ENCODE data around the gene IMPA2.

Gene IMPA2

DNA sequence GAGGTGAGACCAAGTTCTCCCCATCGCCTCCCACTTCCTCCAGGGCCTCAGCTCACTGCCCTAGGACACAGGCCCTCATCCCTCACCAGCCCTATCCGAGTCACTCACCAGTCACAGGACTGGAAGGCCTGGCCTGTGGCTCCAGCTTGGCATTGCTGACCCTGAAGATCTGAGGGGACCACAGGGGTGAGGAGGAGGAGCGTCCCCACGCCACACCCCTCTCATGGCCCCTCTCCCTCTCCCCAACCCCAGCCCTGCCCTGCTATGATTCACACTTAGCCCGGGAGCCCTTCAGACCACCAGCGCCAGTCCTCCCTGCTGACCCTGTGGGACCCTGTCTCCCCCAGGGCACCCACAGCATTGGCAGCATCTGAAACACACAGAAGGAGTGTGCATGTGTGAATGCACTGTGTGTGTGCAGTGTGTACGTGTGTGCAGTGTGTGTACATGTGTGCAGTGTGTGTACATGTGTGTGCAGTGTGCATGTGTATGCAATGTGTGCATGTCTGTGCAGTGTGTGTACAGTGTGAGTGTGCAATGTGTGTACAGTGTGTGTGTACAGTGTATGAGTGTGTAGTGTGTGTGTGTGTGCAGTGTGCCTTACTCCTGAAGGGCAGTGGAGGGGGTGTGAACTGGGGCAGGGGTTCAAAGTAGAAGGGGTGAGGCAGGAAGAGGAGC, 82.9 kb downstream of the IMPA2 start:
- Histone ChIP-seq H4K12ac (ENCODE audit: low read depth, low read length) (no peak overlapping the region), H2AK5ac (ENCODE audit: low read length) (no peak overlapping the region), H3K79me1 (ENCODE audit: low read length) (no peaks in the 10 kb centered on the region), H2BK120ac (ENCODE audit: insufficient read depth, low read length, poor library complexity) (no peak overlapping the region), H3K27ac (ENCODE audit: low read depth, low read length) (no peak overlapping the region), H3K27me3 (ENCODE audit: insufficient read depth, low read length) (no peaks in the 10 kb centered on the region), H2AFZ (ENCODE audit: insufficient read depth, low read length, poor library complexity) (no peak overlapping the region), H3K4me1 (ENCODE audit: control insufficient read depth in 1 of 2, insufficient read depth in 2 of 2, low read length in 2 of 2) (no peaks in the 10 kb centered on the region), H2BK5ac (ENCODE audit: low read depth, low read length, poor library complexity) (no peak overlapping the region), H3K36me3 (ENCODE audit: control insufficient read depth in 1 of 2, insufficient read depth in 2 of 2, low read length in 2 of 2) (no peaks in the 10 kb centered on the region), H3K9me3 (ENCODE audit: insufficient read depth, low read depth, low read length) (peaks cover 3% of the 10 kb centered on the region), H3K79me2 (ENCODE audit: control insufficient read depth, insufficient read depth, low read length, poor library complexity) (no peaks in the 10 kb centered on the region), H3K4me2 (ENCODE audit: low read length) (no peak overlapping the region), H2BK12ac (ENCODE audit: low read length) (no peak overlapping the region), H3K14ac (ENCODE audit: low read length) (no peak overlapping the region), H4K8ac (ENCODE audit: low read depth, low read length) (no peak overlapping the region), H3K23ac (ENCODE audit: low read length) (peak overlapping the region; percentile 91), H3K9ac (ENCODE audit: low read length) (no peak overlapping the region), H3K4ac (ENCODE audit: low read depth, low read length) (no peak overlapping the region), H3K18ac (ENCODE audit: low read length) (no peak overlapping the region), H3K4me3 (ENCODE audit: low read depth, low read length) (peak overlapping the region; percentile 11), H4K91ac (ENCODE audit: low read depth, low read length) (no peak overlapping the region)
- WGBS (ENCODE audit: extremely low coverage, insufficient coverage, insufficient read length): no CpG with 5 or more reads among the region's 7 CpGs
- no peak for DNase-seq

DNA sequence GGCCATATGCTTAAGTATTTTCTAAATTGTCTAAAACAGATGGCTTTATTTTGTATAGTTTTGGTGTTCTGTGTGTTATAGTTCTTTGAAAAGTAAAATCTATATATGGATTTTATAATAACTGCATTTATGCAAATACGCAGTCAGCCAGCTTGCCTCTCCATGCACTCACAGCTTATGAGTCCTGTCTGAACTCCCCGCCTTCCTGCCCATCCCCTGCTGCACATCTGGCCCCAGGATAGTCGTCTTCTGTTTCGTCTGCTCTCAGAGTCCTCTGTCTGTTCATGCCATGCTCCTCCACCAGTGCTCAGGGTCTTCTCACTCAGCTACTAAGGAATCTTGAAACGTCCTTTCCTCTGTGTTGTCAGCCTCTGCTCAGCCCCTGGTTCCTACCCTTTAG, 84.1 kb downstream of the IMPA2 start:
- Histone ChIP-seq H2BK12ac (ENCODE audit: low read length) (no peak overlapping the region), H3K4ac (ENCODE audit: low read depth, low read length) (no peak overlapping the region), H3K36me3 (ENCODE audit: control insufficient read depth in 1 of 2, insufficient read depth in 2 of 2, low read length in 2 of 2) (no peaks in the 10 kb centered on the region), H3K14ac (ENCODE audit: low read length) (no peak overlapping the region), H3K4me1 (ENCODE audit: control insufficient read depth in 1 of 2, insufficient read depth in 2 of 2, low read length in 2 of 2) (no peaks in the 10 kb centered on the region), H4K8ac (ENCODE audit: low read depth, low read length) (no peak overlapping the region), H3K4me3 (ENCODE audit: low read depth, low read length) (no peak overlapping the region), H3K23ac (ENCODE audit: low read length) (no peak overlapping the region), H2BK120ac (ENCODE audit: insufficient read depth, low read length, poor library complexity) (no peak overlapping the region), H3K79me2 (ENCODE audit: control insufficient read depth, insufficient read depth, low read length, poor library complexity) (no peaks in the 10 kb centered on the region), H2AK5ac (ENCODE audit: low read length) (no peak overlapping the region), H3K9me3 (ENCODE audit: insufficient read depth, low read depth, low read length) (peaks cover 3% of the 10 kb centered on the region), H2AFZ (ENCODE audit: insufficient read depth, low read length, poor library complexity) (no peak overlapping the region), H3K79me1 (ENCODE audit: low read length) (no peaks in the 10 kb centered on the region), H3K9ac (ENCODE audit: low read length) (no peak overlapping the region), H4K12ac (ENCODE audit: low read depth, low read length) (no peak overlapping the region), H3K27ac (ENCODE audit: low read depth, low read length) (no peak overlapping the region), H2BK5ac (ENCODE audit: low read depth, low read length, poor library complexity) (no peak overlapping the region), H3K18ac (ENCODE audit: low read length) (no peak overlapping the region), H4K91ac (ENCODE audit: low read depth, low read length) (no peak overlapping the region), H3K4me2 (ENCODE audit: low read length) (no peak overlapping the region), H3K27me3 (ENCODE audit: insufficient read depth, low read length) (no peaks in the 10 kb centered on the region)
- no CpG with 5 or more reads among the region's 5 CpGs for WGBS (ENCODE audit: extremely low coverage, insufficient coverage, insufficient read length)
- no peak for DNase-seq

DNA sequence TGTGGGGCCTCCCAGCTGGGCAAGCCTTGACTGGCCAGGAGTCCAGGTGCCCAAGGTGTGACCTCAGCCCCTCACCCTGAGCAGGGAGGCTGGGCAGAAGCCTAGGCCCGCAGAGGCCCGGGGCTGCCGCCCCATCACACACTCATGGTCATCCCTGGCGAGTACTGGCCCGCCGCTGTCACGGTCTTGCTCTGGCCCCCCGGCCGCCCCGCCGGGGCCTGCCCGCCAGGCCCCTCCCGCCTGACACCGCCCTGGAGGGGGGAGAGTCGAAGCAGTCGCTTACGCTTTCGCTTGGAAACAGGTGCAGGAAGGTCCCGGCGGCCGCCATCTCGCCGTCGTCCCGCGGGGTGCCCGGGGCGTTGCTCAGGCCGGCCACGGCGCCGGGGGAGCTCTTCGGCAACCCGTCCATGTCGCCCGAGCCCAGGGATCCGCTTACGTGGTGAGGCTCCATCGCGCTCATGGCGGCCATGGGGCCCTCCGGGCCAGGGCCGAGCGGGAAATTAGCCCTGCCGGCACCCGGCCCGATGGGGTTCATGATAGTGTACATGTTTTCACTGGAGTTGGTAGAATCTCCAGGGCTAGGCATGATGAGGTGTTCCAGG, 85.7 kb downstream of the IMPA2 start:
- WGBS (ENCODE audit: extremely low coverage, insufficient coverage, insufficient read length): no CpG with 5 or more reads among the region's 47 CpGs
- H4K91ac ChIP-seq (ENCODE audit: low read depth, low read length): no peak overlapping the region

DNA sequence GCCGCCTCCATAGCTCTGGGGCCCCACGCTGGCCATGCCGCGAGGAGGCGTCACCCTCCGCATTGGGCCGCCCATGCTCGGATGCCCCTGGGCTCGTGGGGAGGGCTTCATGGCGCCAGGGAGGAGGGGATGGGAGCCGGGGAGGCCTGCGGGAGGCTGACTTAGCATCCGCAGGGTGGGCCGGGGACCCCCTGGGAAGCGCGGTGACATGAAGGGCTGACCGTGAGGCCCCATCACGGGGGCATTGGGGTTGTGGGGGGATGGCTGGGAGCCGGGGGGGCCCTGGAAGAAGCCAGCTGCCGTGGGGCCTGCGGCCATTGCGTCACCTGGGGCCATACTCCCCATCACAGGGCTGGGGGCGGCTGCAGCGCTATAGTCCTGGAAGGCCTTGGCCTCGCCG, 86.4 kb downstream of the IMPA2 start:
- H2AFZ ChIP-seq (ENCODE audit: insufficient read depth, low read length, poor library complexity): no peak overlapping the region
- no peak overlapping the region for H3K23ac ChIP-seq (ENCODE audit: low read length)
- no peak overlapping the region for H3K9ac ChIP-seq (ENCODE audit: low read length)
- H3K27ac ChIP-seq (ENCODE audit: low read depth, low read length): no peak overlapping the region
- no peaks in the 10 kb centered on the region for H3K27me3 ChIP-seq (ENCODE audit: insufficient read depth, low read length)
- no CpG with 5 or more reads among the region's 26 CpGs for WGBS (ENCODE audit: extremely low coverage, insufficient coverage, insufficient read length)
- H4K12ac ChIP-seq (ENCODE audit: low read depth, low read length): no peak overlapping the region
- H2BK120ac ChIP-seq (ENCODE audit: insufficient read depth, low read length, poor library complexity): no peak overlapping the region
- H3K36me3 ChIP-seq (ENCODE audit: control insufficient read depth in 1 of 2, insufficient read depth in 2 of 2, low read length in 2 of 2): no peaks in the 10 kb centered on the region
- H2BK12ac ChIP-seq (ENCODE audit: low read length): no peak overlapping the region
- no peaks in the 10 kb centered on the region for H3K79me1 ChIP-seq (ENCODE audit: low read length)
- no peak overlapping the region for H3K4me2 ChIP-seq (ENCODE audit: low read length)
- no peak overlapping the region for H3K14ac ChIP-seq (ENCODE audit: low read length)
- H4K91ac ChIP-seq (ENCODE audit: low read depth, low read length): no peak overlapping the region
- no peak overlapping the region for H4K8ac ChIP-seq (ENCODE audit: low read depth, low read length)
- no peak overlapping the region for H2AK5ac ChIP-seq (ENCODE audit: low read length)
- H3K18ac ChIP-seq (ENCODE audit: low read length): no peak overlapping the region
- no peak overlapping the region for H3K4me3 ChIP-seq (ENCODE audit: low read depth, low read length)
- no peak overlapping the region for H2BK5ac ChIP-seq (ENCODE audit: low read depth, low read length, poor library complexity)
- no peak overlapping the region for H3K4ac ChIP-seq (ENCODE audit: low read depth, low read length)
- H3K9me3 ChIP-seq (ENCODE audit: insufficient read depth, low read depth, low read length): peaks cover 3% of the 10 kb centered on the region
- no peaks in the 10 kb centered on the region for H3K79me2 ChIP-seq (ENCODE audit: control insufficient read depth, insufficient read depth, low read length, poor library complexity)
- no peak for DNase-seq
- no peaks in the 10 kb centered on the region for H3K4me1 ChIP-seq (ENCODE audit: control insufficient read depth in 1 of 2, insufficient read depth in 2 of 2, low read length in 2 of 2)

More for the DNA sequence above, 85.7 kb downstream of the IMPA2 start:
- Histone ChIP-seq H3K4me3 (ENCODE audit: low read depth, low read length) (no peak overlapping the region), H2BK12ac (ENCODE audit: low read length) (no peak overlapping the region), H2BK120ac (ENCODE audit: insufficient read depth, low read length, poor library complexity) (no peak overlapping the region), H3K23ac (ENCODE audit: low read length) (no peak overlapping the region), H3K4me2 (ENCODE audit: low read length) (no peak overlapping the region), H3K36me3 (ENCODE audit: control insufficient read depth in 1 of 2, insufficient read depth in 2 of 2, low read length in 2 of 2) (no peaks in the 10 kb centered on the region), H3K9ac (ENCODE audit: low read length) (no peak overlapping the region), H4K8ac (ENCODE audit: low read depth, low read length) (no peak overlapping the region), H3K4ac (ENCODE audit: low read depth, low read length) (no peak overlapping the region), H3K18ac (ENCODE audit: low read length) (no peak overlapping the region), H3K4me1 (ENCODE audit: control insufficient read depth in 1 of 2, insufficient read depth in 2 of 2, low read length in 2 of 2) (no peaks in the 10 kb centered on the region), H3K27ac (ENCODE audit: low read depth, low read length) (no peak overlapping the region), H2BK5ac (ENCODE audit: low read depth, low read length, poor library complexity) (no peak overlapping the region), H3K14ac (ENCODE audit: low read length) (no peak overlapping the region), H2AFZ (ENCODE audit: insufficient read depth, low read length, poor library complexity) (no peak overlapping the region), H2AK5ac (ENCODE audit: low read length) (no peak overlapping the region), H3K79me2 (ENCODE audit: control insufficient read depth, insufficient read depth, low read length, poor library complexity) (no peaks in the 10 kb centered on the region), H3K9me3 (ENCODE audit: insufficient read depth, low read depth, low read length) (peaks cover 3% of the 10 kb centered on the region), H3K27me3 (ENCODE audit: insufficient read depth, low read length) (no peaks in the 10 kb centered on the region), H4K12ac (ENCODE audit: low read depth, low read length) (no peak overlapping the region), H3K79me1 (ENCODE audit: low read length) (no peaks in the 10 kb centered on the region)
- DNase-seq: no peak
